HG03280 (cell line): ENCODE measurements around the gene ERC2.

Experiments
- ATAC-seq: cut with Tn5 transposase; IDR thresholded peaks from one replicate; pipeline ENCODE4 v1.9.1; 2021; ENCODE audit warnings: mild to moderate bottlenecking, moderate library complexity; ENCODE audit not compliant: unreplicated experiment

Gene ERC2

DNA sequence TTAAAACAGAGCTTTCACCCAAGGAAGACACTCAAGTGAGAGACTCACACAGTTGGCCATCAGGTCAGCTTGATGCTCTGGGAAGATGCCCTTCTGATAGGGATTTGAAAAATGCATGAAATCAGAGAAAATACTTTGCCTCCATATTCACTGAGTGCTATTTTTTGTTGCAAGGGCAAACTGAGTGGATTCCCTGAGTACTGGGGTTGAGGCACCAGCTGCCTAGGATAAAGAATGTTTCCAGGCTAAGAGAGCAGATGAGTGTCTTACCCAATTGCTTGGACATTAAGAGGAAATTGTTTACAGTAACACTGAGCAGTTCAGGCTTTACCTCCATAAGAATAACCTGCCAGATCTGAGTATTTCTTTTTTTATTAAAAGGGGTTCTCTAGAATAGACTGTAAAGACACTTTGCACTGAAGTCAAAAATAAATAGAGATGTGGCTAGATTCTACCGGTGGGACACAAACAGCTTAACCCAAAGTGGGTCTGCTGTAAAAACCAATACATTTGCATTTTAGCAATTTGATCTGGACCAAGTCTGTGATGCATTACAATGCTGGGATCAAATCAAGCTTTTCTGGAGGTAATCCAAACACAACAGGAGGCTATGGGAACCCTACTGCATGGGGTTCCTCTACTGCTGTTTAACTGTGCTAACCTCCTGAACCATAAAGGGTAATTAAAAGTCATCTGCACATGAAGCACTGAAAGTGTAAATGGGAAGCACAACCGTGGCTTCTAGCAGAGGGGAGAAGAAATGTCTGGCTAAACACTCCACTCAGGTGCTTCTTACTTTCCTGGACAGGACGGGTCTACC, 742.4 kb downstream of the ERC2 start:
- no peak for ATAC-seq

DNA sequence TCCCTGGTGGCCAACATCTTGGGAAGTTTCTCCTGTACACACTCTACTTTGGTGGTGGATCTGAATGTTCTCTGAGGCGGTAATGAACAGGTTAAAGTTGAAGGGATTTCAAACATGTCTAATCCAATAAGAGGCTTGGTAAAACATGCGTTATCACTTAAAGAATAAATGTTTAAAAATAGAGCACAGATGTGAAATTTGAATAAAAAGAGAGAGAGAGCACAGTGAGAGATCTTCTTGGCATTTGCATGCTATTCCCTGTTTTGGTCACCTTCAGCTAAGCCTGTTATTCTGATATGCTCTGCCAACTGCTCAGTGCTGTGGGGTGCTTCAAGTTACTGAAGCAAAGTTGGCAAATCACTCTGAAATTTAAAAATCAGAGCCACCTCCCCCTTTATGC, 743.4 kb downstream of the ERC2 start:
- ATAC-seq: peak; percentile 51

DNA sequence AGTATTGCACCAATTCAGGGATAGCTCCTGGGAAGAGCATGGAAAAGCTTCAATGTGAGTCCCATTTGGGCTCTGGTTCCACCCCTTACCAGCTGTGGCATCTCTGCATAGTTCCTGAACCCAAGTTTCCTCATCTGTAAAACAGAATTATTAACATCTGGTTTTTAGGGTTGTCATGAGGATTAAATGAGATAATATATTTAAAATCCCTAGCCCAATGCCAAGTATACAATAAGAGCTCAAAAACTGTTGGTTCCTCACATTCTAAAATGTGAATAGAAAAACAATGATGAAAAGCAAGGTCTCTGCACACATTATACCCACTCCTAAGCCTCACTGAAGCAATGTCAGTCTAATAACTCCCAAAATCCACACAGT, 743.9 kb downstream of the ERC2 start:
- no peak for ATAC-seq

DNA sequence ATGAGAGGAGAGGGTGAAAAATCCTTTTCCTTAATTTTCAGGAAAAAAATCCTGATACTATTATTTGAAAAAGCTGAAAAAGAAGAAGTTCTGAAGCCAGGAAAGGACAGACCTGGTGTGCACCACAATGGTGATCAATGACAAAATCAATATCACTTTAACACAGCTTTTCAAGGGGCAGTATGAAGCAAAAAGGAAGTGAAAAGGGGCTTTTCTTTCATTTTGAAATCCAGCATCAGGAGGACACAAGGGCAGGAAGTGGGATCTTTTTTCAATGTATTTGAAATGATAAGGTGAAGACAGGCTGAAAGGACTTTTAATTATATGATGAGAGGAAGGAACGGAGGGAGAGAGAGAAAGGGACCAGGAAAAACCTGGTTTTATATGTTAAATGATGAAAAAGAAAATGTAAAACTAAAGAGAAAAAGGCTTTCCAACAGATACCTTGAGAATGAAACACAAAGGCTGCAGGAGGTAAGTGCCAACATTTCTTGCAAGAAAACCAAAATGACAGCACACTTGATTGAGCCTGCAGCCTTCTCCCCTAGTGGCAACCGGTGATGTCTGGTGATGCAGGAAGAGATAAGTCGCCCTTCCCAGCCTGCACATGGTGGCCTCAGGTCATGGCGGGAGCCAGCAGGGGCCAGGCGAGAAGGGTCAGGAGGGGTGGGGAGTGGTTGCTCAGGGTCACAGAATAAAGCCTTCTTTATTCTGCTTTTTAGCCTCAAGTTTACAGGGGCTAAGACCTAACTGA, 744.4 kb downstream of the ERC2 start:
- ATAC-seq: no peak

DNA sequence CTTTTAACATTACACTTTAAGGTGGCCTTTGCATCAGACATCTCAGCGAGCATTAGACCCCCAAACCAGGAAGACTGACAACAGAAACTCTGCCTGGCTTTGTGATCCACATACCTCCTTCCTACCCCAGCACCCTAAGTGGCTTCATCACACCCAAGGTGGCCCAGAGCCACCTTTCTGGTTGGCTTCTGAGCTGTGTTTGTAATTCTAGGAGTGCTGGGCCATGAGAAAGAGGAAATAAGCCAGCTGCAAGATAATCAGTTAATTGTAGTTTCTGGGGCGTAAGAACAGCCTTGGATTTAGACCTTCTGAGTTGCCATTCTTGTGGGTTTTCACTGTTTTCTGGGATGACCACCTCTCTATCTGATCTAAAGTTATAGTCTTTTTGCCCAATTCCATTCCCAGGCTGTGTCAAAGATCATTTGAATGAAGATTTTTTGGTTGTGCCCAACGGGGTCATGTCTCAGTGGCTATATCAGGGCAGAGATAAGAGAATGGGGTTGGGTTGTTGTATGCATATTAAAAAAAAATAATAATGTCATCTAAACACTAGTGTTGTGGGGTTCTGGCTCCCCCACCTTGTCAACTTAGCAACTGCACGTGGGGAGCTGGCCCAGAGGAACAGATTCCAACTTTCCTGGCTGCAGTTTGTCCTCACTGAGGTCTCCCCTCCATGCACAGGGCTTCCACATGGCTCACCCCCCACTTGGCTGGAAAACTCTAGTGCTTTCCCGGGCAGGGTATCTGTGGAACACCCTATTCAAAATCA, 746.4 kb downstream of the ERC2 start:
- no peak for ATAC-seq

DNA sequence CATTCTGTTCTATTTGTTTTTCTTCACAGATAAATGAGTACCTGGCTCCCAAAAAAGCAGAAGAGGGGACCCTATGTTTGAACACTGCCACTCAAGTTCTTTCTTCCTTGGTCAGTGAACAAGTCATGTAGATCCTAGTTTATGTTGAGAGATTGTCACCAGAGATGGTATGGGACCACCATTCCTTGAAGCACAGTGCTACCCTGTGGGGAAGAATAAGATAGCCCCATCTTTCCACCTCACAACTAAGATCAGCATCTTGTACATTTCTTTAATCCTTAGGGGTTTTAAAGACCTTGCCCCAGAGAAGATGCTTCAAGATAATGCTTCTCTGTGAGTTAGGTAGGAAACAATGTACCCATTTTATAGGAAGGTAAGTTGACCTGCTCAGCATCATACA, 747.7 kb downstream of the ERC2 start:
- no peak for ATAC-seq

DNA sequence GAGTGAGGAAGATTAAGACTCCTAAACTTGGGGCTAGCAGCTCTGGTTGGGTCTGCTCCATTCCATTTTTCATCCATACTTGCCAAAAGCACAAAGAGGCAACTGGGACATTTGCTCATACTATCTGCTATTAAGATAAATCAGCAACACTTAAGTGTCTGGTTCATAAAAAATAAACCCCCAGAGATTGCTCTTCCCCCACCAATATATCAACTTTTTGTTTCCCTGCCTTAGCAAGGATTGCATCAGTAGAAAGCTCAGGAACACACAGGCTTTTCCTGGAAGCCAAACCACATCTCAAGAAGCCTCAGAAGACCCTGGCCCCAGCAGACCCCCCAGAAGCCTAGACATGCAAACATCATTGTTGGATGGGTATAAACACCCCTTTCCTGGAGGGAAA, 748.8 kb downstream of the ERC2 start:
- ATAC-seq: no peak

DNA sequence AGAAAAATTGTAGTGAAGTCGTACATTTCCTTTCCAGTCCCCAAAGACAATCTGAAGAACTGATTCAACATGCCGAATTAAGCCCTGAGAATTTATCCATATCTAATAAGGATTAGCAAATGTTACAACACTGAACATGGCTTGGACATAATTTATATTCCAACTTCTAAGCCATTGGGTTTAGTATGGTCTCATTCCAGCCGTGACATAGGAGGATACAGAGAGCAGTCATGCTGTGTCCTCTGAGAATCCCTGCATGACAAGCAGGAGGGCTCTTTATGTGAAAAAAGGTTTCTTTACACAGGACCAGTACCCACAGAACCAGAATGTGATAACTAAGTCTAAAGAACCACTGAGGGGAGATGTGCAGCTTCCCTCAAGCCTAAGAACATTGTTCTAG, 749.3 kb downstream of the ERC2 start:
- ATAC-seq: no peak

DNA sequence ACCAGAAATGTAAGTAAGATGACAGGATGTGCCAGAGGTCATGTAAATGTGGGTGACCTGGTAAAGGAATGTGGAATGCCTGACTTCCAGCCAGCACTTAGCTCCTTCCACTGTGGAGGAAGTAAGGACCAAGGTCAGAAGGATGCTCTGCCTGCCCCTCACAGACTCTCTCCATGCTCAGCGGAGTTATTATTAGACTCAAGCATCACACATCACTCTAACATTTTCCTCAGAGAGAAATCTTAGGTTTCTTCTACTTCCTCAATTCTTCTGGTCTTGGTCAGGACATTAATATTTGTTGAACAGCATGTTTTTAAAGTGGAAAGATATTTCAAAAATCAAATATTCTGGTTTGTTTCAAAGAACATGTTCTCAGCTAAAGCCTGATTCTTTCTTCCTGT, 749.7 kb downstream of the ERC2 start:
- no peak for ATAC-seq

DNA sequence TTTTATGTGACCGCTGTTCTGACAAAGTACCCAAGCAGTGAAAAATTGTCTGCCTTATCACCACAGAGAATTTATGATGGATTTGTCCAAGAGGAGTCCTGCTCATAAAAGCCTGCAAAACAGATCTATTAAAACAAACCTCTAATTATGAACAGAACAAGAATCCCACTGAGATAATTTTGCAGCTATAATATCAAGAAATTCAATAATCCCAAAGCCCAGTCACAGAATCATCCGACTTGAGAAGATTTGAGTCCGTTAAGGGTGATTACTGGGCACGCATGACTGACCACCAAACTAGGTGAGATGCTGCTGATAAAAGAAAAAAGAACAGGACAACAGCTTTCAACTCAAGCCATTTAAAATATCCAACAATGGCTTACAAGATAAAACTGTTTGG, 750.2 kb downstream of the ERC2 start:
- ATAC-seq: no peak

DNA sequence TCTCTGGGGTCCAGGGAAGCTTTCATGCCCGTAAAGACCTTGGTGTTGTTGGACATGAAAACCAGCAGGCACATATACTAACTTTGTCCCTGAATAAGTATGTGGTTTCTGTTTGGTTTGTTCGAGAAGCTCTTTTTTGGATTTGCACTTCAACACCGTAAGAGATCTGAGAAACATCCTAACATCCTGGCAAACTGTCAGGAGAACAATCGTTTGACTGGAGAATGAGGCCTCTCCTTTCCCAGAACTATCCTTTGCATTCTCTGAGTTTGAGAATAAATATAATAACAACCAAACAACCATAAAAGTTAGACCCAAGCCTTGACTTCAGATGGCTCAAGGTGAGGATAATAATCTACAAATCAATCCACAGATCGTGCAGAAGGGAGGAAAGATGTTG, 750.8 kb downstream of the ERC2 start:
- ATAC-seq: no peak

DNA sequence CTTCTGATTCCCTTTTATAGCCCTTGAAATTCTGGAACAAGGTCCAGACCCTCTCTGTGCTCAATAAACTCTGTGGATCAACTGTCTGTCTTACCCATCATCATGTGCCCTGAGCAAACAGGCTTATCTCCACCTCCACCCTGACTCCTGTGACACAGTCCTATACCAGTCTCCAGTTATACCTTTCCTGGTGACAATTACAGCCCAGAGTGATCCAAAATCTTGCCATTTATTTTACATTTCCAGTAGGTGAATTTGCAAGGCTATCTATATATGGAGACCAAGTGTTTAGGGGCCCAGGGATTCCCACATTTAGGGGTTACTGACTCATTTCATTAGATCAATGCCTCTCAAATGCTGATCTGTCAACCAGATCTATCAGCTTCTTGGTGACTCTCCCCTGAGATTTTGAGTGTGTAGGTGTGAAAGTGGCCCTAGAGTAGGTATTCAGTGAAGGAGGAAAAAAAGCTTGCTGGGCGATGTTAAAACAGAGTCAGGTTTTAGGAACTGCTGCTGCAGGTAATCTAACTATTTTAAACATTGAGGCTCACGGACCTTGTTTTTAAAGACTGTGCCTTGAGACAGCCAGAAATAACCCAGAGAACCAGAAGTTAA, 751.5 kb downstream of the ERC2 start:
- ATAC-seq: no peak

DNA sequence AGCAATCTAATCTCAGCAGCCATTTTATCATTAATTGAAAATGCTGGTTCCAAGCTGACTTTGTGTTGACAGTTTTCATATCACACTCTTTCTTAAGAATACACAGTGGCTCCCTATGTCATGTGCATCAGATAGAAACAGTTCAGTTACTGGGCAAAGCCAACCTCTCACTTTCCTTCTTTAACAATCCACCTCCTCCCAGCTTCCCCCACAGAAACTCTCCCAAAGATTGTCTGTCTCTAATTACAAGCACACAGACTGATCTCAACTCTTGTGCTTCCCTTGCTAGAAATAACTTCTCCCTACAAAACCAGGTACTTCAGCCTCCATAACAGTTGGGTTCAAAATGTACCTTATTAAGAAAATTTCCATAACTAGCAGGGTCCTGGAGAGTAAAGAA, 752.2 kb downstream of the ERC2 start:
- ATAC-seq: no peak

DNA sequence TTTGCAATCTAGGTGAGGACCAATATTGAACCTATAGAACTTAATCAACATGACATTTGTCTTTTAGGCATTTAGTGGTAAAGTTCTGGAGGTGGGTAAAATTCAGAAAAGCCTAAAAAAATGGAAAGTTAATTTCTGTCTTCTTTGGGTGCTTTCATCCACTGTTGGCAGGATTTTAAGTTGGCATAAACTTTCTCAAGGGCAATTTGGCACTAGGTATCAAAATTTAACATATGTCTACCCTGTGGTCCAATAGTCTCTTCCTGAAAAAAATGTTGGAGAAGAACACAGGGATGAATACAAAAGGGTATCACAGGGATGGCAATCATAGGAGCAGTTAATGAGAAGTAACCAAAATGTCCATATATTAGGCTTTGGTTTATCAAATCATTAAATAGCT, 754.2 kb downstream of the ERC2 start:
- ATAC-seq: no peak

DNA sequence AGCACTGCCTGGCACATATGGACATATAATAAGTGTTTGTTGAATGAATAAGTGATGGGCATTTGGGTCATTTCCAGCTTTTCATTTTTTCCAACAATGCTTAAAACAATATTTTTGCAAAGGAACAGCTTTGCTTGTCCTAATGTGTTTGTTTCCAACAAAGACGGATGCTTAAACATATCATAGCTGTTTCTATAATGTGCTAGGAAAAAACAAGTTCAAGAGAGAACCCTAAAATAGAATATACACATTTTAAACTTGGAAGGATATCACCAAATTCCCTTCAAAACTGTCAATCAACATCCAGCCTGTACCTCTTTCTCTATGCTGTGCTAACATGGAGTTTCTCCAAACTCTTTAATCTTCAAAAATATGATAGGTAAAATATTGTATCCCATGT, 756.6 kb downstream of the ERC2 start:
- no peak for ATAC-seq

DNA sequence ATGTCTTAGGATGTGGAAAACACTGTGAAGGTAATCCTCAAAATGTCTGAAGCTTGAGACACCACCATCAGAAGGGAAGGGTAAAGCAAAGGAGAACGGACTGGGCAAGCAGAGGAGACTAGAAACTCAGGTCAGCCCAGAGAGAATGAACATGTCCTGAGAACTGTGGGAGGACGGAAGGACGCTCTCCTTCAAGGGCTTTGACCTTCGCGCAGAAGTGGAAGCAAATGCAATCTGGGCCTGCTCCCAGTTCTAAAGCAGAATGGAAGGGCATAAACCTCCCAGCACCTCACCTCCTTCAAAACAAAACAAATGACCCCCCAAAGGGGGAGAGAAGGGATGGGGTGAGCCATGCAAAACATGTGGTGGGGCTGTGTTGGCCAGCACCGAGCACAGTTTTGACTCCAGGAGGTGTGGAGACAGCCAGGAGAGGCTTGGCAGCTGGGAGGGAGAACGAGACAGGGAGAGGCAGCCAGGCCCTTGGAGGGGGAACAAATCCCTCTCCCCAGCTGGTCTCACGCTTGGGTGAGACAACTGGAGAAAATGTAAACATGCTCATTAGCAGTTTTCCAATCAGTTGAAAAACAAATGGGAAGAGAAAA, 758.8 kb downstream of the ERC2 start:
- ATAC-seq: no peak

DNA sequence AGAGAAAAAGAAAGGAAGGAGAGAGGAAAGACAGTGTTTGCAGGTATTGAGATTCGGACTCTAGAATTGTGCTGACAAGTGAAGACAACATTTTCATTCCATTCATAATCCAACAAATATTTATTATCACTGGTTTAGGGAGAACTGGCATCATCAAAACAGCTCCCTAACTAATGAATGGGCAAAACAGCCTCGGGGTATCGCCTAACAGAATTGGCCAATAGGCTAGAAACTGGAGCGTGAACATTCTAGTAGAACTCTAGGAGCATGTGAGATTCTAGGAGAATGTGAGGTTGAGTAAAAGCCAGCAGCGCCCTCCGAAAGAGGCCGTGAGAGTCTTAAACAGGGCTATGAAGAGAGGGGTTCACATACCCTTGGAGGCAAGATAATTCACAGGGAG, 759.3 kb downstream of the ERC2 start:
- no peak for ATAC-seq

DNA sequence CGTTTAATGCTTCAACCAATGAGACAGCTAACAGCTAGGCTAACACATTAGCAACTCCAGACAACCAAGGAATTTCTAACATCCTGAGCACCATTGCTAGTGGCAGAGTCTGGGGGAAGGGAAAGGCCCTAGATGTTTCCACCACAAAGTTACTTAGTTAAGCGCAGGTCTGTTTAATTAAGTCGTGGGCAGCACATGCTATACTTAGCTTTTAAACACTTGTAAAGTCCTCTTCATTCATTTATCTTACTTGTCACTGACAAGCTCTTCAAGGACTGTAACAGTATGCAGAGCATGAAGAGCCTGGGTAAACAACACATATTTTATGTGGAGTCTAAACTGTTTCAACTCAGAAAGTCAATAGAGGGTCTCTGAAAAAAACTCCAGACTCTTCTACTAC, 760.0 kb downstream of the ERC2 start:
- ATAC-seq: no peak

DNA sequence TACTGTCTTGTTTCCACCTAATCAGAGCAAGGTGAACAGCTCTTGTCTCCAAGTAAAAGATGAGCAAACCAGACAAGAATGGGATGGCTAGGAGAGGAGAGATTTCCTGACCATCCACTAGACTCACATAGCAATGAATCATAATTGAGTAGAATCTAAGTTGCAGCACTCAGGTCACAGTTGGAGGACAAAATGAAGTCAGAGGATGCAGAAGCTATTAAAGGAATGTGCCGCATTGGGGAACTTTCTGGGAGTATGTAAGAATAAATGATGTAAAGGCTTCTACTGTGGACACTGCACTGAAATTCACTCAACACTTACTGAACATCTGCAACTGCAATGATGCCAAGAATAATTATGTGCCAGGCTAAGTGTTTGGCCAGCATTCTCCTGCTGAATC, 763.7 kb downstream of the ERC2 start:
- ATAC-seq: no peak

DNA sequence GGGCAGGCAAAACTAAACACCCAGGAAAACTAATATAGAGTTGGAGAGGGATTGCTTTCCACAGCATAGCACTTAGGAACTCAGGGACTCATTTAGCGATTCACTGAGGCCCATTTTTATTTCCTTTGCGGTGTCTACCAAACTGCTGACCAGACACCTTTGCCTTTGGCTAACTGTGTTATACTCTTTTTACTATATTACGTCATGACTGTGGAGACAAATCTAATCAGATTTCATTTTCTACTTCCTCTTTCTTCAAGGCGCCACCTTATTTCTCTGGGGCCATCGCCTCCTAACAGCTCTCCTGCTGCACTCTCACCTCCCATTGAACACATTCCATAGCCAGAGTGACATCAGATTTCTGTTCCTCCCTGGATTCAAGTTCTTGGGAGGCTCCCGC, 765.4 kb downstream of the ERC2 start:
- no peak for ATAC-seq

DNA sequence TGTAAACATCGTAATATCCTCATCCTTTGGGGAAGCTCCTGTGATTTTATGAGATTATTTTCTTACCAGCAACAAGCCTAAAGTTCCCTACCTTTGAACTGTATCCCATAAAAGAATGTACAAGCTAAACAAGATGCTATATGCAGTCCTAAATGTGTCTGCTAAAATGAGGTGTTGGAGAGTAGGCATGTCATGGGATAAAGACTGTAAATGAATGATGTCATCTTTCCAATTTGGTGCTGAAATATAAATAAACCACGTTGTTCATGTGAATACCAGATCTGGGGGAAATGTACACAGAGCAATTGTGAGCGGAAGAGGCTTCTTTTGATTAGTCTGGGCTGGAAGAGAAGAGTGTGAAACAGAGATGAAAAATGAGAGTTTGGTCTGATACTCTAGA, 766.3 kb downstream of the ERC2 start:
- ATAC-seq: no peak
